HCT116 (cell line): Measurements from ENCODE around the gene MRPL39. TPM values are rescaled to one million over a fixed set of nuclear protein-coding genes. Genes with fewer than 3 reads are reported as not detected.

Experiments
- ATAC-seq: fragments of 200-7000 bp; cut with Tn5 transposase; 2 replicates; pipeline ENCODE4 v1.9.1; 2020; ENCODE audit warnings: mild to moderate bottlenecking, moderate library complexity
- Bru-seq: library from RNA; stranded (reverse); fragments of 400-500 nt; gene quantifications from one replicate; lab custom pipeline; 2021; lab: Mats Ljungman, UMichigan
- BruChase-seq, 2 experiments: library from RNA; stranded (reverse); fragments of 400-500 nt; gene quantifications; one replicate each; lab custom pipeline; 2021; lab: Mats Ljungman, UMichigan
- BruUV-seq: library from RNA; stranded (reverse); fragments of 400-500 nt; replicated peaks from 2 replicates; lab custom pipeline; 2021; lab: Mats Ljungman, UMichigan
- CTCF ChIA-PET: fragments of 300-600 bp; sonication (Branson Sonifier 250); formaldehyde crosslinking; loops from one replicate; lab custom pipeline; 2021; ENCODE audit warnings: antibody characterized with exemption; lab: Charles Lee
- POLR2A ChIA-PET: fragments of 300-600, 350-600 bp; sonication (Branson Sonifier 250); formaldehyde crosslinking; loops from one replicate; lab custom pipeline; 2021; ENCODE audit warnings: antibody characterized with exemption; lab: Charles Lee
- RAD21 ChIA-PET, 2 experiments: fragments of 300-600 bp; sonication (Branson Sonifier 250); formaldehyde crosslinking; loops; one replicate each; lab custom pipeline; 2023; ENCODE audit warnings: low total read pairs in 2 of 2; ENCODE audit not compliant: uncharacterized antibody in 2 of 2, unreplicated experiment in 2 of 2, low non-redundant PET in 1 of 2; lab: Charles Lee
- DNase-seq: peaks from one replicate; pipeline ENCODE4 v3.0.0-alpha.2; 2010; ENCODE audit warnings: low read depth, low spot score
- H2AFZ ChIP-seq: fragments of 200-600 bp; shearing (Covaris generic), sonication (generic); 2 replicates; pipeline ENCODE4 v1.6.1; 2017; ENCODE audit warnings: low read depth, mixed run types, mixed read lengths, antibody characterized with exemption, low read length; ENCODE audit not compliant: poor library complexity, severe bottlenecking
- H3K27ac ChIP-seq: 2 replicates; pipeline ENCODE4 v1.5.1; 2012; ENCODE audit warnings: low read depth, low read length
- H3K27me3 ChIP-seq: fragments of 200-600 bp; sonication (generic); 2 replicates; pipeline ENCODE4 v1.6.1; 2016; ENCODE audit warnings: mixed run types, low read length, mixed read lengths; ENCODE audit not compliant: insufficient read depth
- H3K36me3 ChIP-seq, 2 experiments: fragments of 200-500 bp in 1 of 2; fragments of 200-600 bp in 1 of 2; sonication (Bioruptor generic) in 1 of 2; sonication (generic) in 1 of 2; 2 replicates each; pipeline versions ENCODE4 v1.5.1 to v1.6.1; 2014 to 2016; ENCODE audit warnings: low read length in 2 of 2, inconsistent platforms in 1 of 2, mixed read lengths in 1 of 2, mixed run types in 1 of 2; ENCODE audit not compliant: insufficient read depth in 2 of 2, control insufficient read depth in 1 of 2
- H3K4me1 ChIP-seq, 2 experiments: fragments of 200-600 bp in 1 of 2; sonication (generic) in 1 of 2; 2 replicates each; pipeline versions ENCODE4 v1.5.1 to v1.6.1; 2012 to 2017; ENCODE audit warnings: low read length in 2 of 2, inconsistent platforms in 1 of 2, mild to moderate bottlenecking in 1 of 2, mixed read lengths in 1 of 2, mixed run types in 1 of 2, moderate library complexity in 1 of 2; ENCODE audit not compliant: insufficient read depth in 2 of 2, control insufficient read depth in 1 of 2
- H3K4me2 ChIP-seq: fragments of 200-600 bp; sonication (generic); 2 replicates; pipeline ENCODE4 v1.6.1; 2017; ENCODE audit warnings: mixed run types, low read length, mixed read lengths
- H3K4me3 ChIP-seq, 2 experiments: fragments of 200-600 bp in 1 of 2; sonication (generic) in 1 of 2; replicated peaks in 1 of 2; 2 replicates each; pipeline ENCODE4 v1.5.1; 2011 to 2016; ENCODE audit warnings: low read length in 2 of 2, control low read depth in 1 of 2, low read depth in 1 of 2, mild to moderate bottlenecking in 1 of 2, mixed read lengths in 1 of 2, mixed run types in 1 of 2
- H3K79me2 ChIP-seq: fragments of 200-600 bp; sonication (generic); 2 replicates; pipeline ENCODE4 v1.6.1; 2017; ENCODE audit warnings: mild to moderate bottlenecking, mixed run types, low read length, moderate library complexity, mixed read lengths; ENCODE audit not compliant: insufficient read depth
- H3K9ac ChIP-seq: fragments of 200-600 bp; sonication (generic); 2 replicates; pipeline ENCODE4 v1.6.1; 2016; ENCODE audit warnings: low read length, mixed read lengths
- H3K9me2 ChIP-seq: fragments of 200-600 bp; sonication (generic), shearing (Covaris generic); 2 replicates; pipeline ENCODE4 v1.6.1; 2017; ENCODE audit warnings: mixed run types, mild to moderate bottlenecking, moderate library complexity; ENCODE audit not compliant: insufficient read depth
- H3K9me3 ChIP-seq, 2 experiments: fragments of 200-500 bp in 1 of 2; fragments of 200-600 bp in 1 of 2; sonication (Bioruptor generic) in 1 of 2; sonication (generic) in 1 of 2; 2 replicates each; pipeline ENCODE4 v1.6.1; 2014 to 2017; ENCODE audit warnings: low read length in 2 of 2, mixed read lengths in 2 of 2, inconsistent platforms in 1 of 2, low read depth in 1 of 2, mild to moderate bottlenecking in 1 of 2, mixed run types in 1 of 2, moderate library complexity in 1 of 2; ENCODE audit not compliant: control insufficient read depth in 1 of 2, insufficient read depth in 1 of 2
- H4K20me1 ChIP-seq: fragments of 200-600 bp; sonication (generic), shearing (Covaris generic); 2 replicates; pipeline ENCODE4 v1.6.1; 2017; ENCODE audit warnings: mixed run types, mild to moderate bottlenecking, moderate library complexity; ENCODE audit not compliant: insufficient read depth
- CBX3 ChIP-seq: IDR thresholded peaks from 2 replicates; pipeline ENCODE4 v1.6.1; 2012; ENCODE audit warnings: low read depth
- CEBPB ChIP-seq: IDR thresholded peaks from 2 replicates; pipeline ENCODE4 v1.6.1; 2012; ENCODE audit warnings: low read depth
- CTCF ChIP-seq, 3 experiments: fragments of 200-600 bp in 1 of 3; sonication (generic) in 1 of 3; IDR thresholded peaks in 2 of 3; conservative IDR thresholded peaks in 1 of 3; 2 replicates each; pipeline ENCODE4 v1.5.1; 2012 to 2017; ENCODE audit warnings: low read depth in 2 of 3, low read length in 2 of 3, antibody characterized with exemption in 1 of 3, borderline replicate concordance in 1 of 3, control low read depth in 1 of 3, mild to moderate bottlenecking in 1 of 3, mixed read lengths in 1 of 3, mixed run types in 1 of 3, moderate library complexity in 1 of 3; ENCODE audit not compliant: insufficient read depth in 1 of 3
- POLR2A ChIP-seq: IDR thresholded peaks from 2 replicates; pipeline ENCODE4 v1.7.0; 2011; ENCODE audit warnings: borderline replicate concordance; ENCODE audit not compliant: insufficient read depth, insufficient read length; ENCODE audit errors: extremely low read depth
- POLR2AphosphoS5 ChIP-seq: IDR thresholded peaks from 2 replicates; pipeline ENCODE4 v1.6.1; 2011; ENCODE audit warnings: mild to moderate bottlenecking, low read depth, low read length, moderate library complexity
- REST ChIP-seq: IDR thresholded peaks from 2 replicates; pipeline ENCODE4 v1.6.1; 2012; ENCODE audit warnings: low read depth
- SIN3A ChIP-seq: IDR thresholded peaks from 2 replicates; pipeline ENCODE4 v1.6.1; 2012; ENCODE audit warnings: low read depth
- SP1 ChIP-seq: IDR thresholded peaks from 2 replicates; pipeline ENCODE4 v1.6.1; 2012; ENCODE audit warnings: low read depth
- SRF ChIP-seq: IDR thresholded peaks from 2 replicates; pipeline ENCODE4 v1.6.1; 2012; ENCODE audit warnings: low read depth
- TCF7L2 ChIP-seq: IDR thresholded peaks from 2 replicates; pipeline ENCODE4 v1.7.0; 2011; ENCODE audit warnings: borderline replicate concordance, inconsistent platforms; ENCODE audit not compliant: insufficient read depth, insufficient read length; ENCODE audit errors: extremely low read depth
- YY1 ChIP-seq: IDR thresholded peaks from 2 replicates; pipeline ENCODE4 v1.6.1; 2011; ENCODE audit warnings: low read length, low read depth, moderate library complexity, mild to moderate bottlenecking; ENCODE audit not compliant: insufficient replicate concordance; ENCODE audit errors: extremely low read depth
- ZFX ChIP-seq: fragments of 450-650 bp; IDR thresholded peaks from 2 replicates; pipeline ENCODE4 v1.6.1; 2017
- ZNF274 ChIP-seq: fragments of 200-500 bp; sonication (Bioruptor generic); IDR thresholded peaks from 2 replicates; pipeline ENCODE4 v1.6.1; 2014; ENCODE audit warnings: mild to moderate bottlenecking, low read depth, low read length, inconsistent platforms
- intact Hi-C: fragments of 100-400 bp; cut with micrococcal nuclease; formaldehyde crosslinking; loops from 2 replicates; pipeline ENCODE4 v1.10.0; 2022
- long read RNA-seq: library from polyadenylated mRNA; unstranded; transcript quantifications from one replicate; pipeline ENCODE4 v2.0.0, GENCODE V29; 2021; ENCODE audit not compliant: unreplicated experiment
- polyA plus RNA-seq: library from polyadenylated mRNA; unstranded; fragments of >200 nt; gene quantifications from 2 replicates; pipeline ENCODE4 v1.2.1, GENCODE V29; 2012; ENCODE audit warnings: missing spikeins
- total RNA-seq: library from RNA; stranded (reverse); gene quantifications from one replicate; pipeline ENCODE4 v1.2.1, GENCODE V29; 2021; ENCODE audit not compliant: unreplicated experiment
- TF ChIP-seq, protein P1 (sequence below): IDR thresholded peaks from 2 replicates; pipeline ENCODE4 v1.6.1; 2012
- TF ChIP-seq, protein P2 (sequence below): IDR thresholded peaks from 2 replicates; pipeline ENCODE4 v1.6.1; 2012

The MRPL39 gene
- total RNA-seq (41.1 TPM), Bru-seq, nascent RNA (percentile 82 among the genes with signal in this experiment), BruChase-seq, experiment 1, labeled RNA remaining after a 6-hour chase (percentile 78 among the genes with signal in this experiment), BruChase-seq, experiment 2, labeled RNA remaining after a 2-hour chase (percentile 79 among the genes with signal in this experiment)
- polyA plus RNA-seq, result 22.4 and 33.9 TPM in 2 replicates
- long read RNA-seq, transcript MRPL39-202 (10 exons, 1,110 nt), result major isoform, 44 of 58 reads
- long read RNA-seq, partial matches to known transcripts, result 7 of 58 reads
- long read RNA-seq, other reads (novel, unspliced or antisense), result 7 of 58 reads

DNA sequence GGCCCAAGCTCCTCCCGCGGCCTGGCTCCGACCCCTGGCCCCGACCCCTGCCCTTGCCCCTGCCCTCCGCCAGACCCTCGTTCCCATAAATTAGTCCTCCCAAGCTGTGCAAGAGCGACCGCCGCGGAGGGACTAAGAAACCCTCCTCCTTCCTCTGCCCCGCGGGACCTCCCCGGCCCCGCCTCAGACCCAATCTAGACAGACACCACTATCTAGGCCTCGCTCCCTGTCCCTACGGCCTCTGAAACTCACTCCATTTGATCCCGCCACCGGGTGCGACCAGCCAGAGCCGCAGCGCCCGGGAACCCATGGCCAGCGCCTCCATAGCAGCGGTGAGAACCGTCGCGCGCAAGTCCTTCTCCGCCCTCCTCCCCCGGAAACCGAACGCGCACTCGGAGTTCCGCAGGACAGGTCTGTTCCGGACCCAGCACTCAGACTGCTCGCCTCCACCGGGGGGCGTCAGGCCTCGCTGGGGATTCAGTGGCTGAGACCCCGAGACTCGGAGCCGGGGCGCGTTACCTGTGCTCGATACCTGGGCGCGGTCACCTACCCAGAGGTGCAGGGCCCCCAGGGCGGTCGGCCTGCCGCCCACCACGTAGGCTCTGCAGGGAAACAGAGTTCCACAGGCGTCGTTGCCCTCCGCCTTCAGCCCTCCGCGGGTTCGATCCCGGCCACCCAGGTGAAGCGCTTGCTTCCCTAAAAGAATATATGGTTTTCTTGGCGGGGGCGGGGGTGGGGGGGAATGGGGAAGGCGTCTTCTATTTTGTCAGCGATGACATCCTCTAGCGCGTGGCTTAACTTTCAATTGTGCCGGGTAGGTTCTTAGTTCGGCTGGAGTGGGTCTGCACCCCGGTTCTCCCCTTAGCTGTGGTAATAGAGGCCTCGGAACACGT lies at the start of gene MRPL39:
Gene MRPL39 (minus strand): TSS at position 331 of the 893 bp plus-strand sequence. CDS start 6 bp downstream, at position 325.
- H3K79me2 ChIP-seq, result peaks cover 37% of the 10 kb centered on the region
- ChIA-PET CTCF (interaction anchor here (0.6 to 1.2 kb wide), 3 partner anchors 100 to 564 kb away, joined by 3 read pairs; partner anchors contain the start of genes APP, ATP5PF and GABPA), POLR2A (no interaction called here), RAD21 (no interaction called here)
- peak; percentile 93 for ATAC-seq
- peak within 1 kb of the TSS; percentile 72 for H3K27ac ChIP-seq
- no TSS peak for BruUV-seq
- H3K4me3 ChIP-seq, result peak within 1 kb of the TSS; percentile 91 to 93
- peak; percentile 80 for DNase-seq
- peak within 1 kb of the TSS; percentile 91 for H2AFZ ChIP-seq
- peaks cover 7 to 15% of the 10 kb centered on the region in 2 experiments; a peak in 3 of 4 replicates for H3K4me1 ChIP-seq
- H3K4me2 ChIP-seq, result peak within 1 kb of the TSS; percentile 97
- no peaks in the 10 kb centered on the region for H3K27me3 ChIP-seq
- intact Hi-C loops, result loop anchor here (1.0 to 10.0 kb wide), 8 partner anchors 101 to 1109 kb away; partner anchors contain the start of genes ATP5PF and GABPA
- no peaks in the 10 kb centered on the region for H3K9me2 ChIP-seq
- H4K20me1 ChIP-seq, result no peaks in the 10 kb centered on the region
- H3K9ac ChIP-seq, result peak within 1 kb of the TSS; percentile 92
- peaks cover 18% of the 10 kb centered on the region in 2 experiments; a peak in 3 of 4 replicates for H3K36me3 ChIP-seq
- peak; percentile 70 for TF ChIP-seq POLR2A
- TF ChIP-seq POLR2AphosphoS5, result peak; percentile 81
- no peak for TF ChIP-seq ZNF274
- peak; percentile 62 for TF ChIP-seq SIN3A
- TF ChIP-seq CTCF (IDR thresholded peaks at IDR 0.05 in 2 of 3, conservative IDR thresholded peaks at IDR 0.05 in 1 of 3; ENCODE audit: borderline replicate concordance in 1 of 3, insufficient read depth in 1 of 3, low read depth in 2 of 3, low read length in 2 of 3), result peak; percentile 6 to 71 (median 61); a peak in 4 of 6 replicates
- TF ChIP-seq, protein P1, sequence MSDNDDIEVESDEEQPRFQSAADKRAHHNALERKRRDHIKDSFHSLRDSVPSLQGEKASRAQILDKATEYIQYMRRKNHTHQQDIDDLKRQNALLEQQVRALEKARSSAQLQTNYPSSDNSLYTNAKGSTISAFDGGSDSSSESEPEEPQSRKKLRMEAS, result peak; percentile 63
- TF ChIP-seq YY1, result peak; percentile 80
- peak; percentile 72 for TF ChIP-seq CBX3
- TF ChIP-seq, protein P2, sequence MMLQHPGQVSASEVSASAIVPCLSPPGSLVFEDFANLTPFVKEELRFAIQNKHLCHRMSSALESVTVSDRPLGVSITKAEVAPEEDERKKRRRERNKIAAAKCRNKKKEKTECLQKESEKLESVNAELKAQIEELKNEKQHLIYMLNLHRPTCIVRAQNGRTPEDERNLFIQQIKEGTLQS, result no peak
- TF ChIP-seq TCF7L2, result peak; percentile 52
- TF ChIP-seq SP1, result peak; percentile 58
- TF ChIP-seq CEBPB, result no peak
- no peak for TF ChIP-seq REST
- TF ChIP-seq SRF, result 0 out of 2 replicates have a peak, but pooled peaks have one; percentile 49
- TF ChIP-seq ZFX, result peak; percentile 46; the same call in 1 of the 2 replicates
- H3K9me3 ChIP-seq, result no peaks in the 10 kb centered on the region
